H9 (cell line): ENCODE measurements around the gene RNU6-1. TPM values are rescaled to one million over a fixed set of nuclear protein-coding genes. Genes with fewer than 3 reads are reported as not detected.

Source experiments
- DNase-seq: peaks from one replicate; pipeline ENCODE4 v3.0.0-alpha.2; 2017
- H2AFZ ChIP-seq: one replicate; pipeline ENCODE4 v1.6.1; 2013; ENCODE audit warnings: mild to moderate bottlenecking, low read length, control low read depth, moderate library complexity
- H2AK5ac ChIP-seq: 2 replicates; pipeline ENCODE4 v1.6.1; 2013; ENCODE audit warnings: low read length, control low read depth, mixed read lengths; ENCODE audit not compliant: insufficient read length
- H2BK120ac ChIP-seq: one replicate; pipeline ENCODE4 v1.6.1; 2013; ENCODE audit warnings: low read depth, mild to moderate bottlenecking, low read length, control low read depth, inconsistent platforms; ENCODE audit not compliant: poor library complexity, severe bottlenecking
- H2BK12ac ChIP-seq: 2 replicates; pipeline ENCODE4 v1.6.1; 2013; ENCODE audit warnings: low read length, control low read depth, mixed read lengths, low read depth; ENCODE audit not compliant: insufficient read length
- H2BK15ac ChIP-seq: 2 replicates; pipeline ENCODE4 v1.6.1; 2013; ENCODE audit warnings: low read depth, low read length, control low read depth
- H2BK20ac ChIP-seq: one replicate; pipeline ENCODE4 v1.6.1; 2013; ENCODE audit warnings: low read depth, mild to moderate bottlenecking, low read length, control low read depth, inconsistent platforms; ENCODE audit not compliant: poor library complexity, severe bottlenecking
- H2BK5ac ChIP-seq: 2 replicates; pipeline ENCODE4 v1.6.1; 2013; ENCODE audit warnings: low read length, control low read depth, mixed read lengths; ENCODE audit not compliant: insufficient read length
- H3K14ac ChIP-seq: 2 replicates; pipeline ENCODE4 v1.6.1; 2013; ENCODE audit warnings: low read length, control low read depth; ENCODE audit not compliant: insufficient read depth
- H3K18ac ChIP-seq: 2 replicates; pipeline ENCODE4 v1.6.1; 2013; ENCODE audit warnings: low read depth, mild to moderate bottlenecking, mixed read lengths, low read length, control low read depth; ENCODE audit not compliant: insufficient read length
- H3K23ac ChIP-seq: 2 replicates; pipeline ENCODE4 v1.6.1; 2013; ENCODE audit warnings: low read length, control low read depth, mixed read lengths, low read depth; ENCODE audit not compliant: insufficient read length
- H3K23me2 ChIP-seq: 2 replicates; pipeline ENCODE4 v1.6.1; 2013; ENCODE audit warnings: low read depth, mild to moderate bottlenecking, mixed read lengths, low read length, control low read depth; ENCODE audit not compliant: insufficient read length, poor library complexity, severe bottlenecking
- H3K27ac ChIP-seq: 2 replicates; pipeline ENCODE4 v1.5.1; 2013; ENCODE audit warnings: low read length, control low read depth, mixed read lengths, low read depth; ENCODE audit not compliant: insufficient read length
- H3K27me3 ChIP-seq: 2 replicates; pipeline ENCODE4 v1.6.1; 2013; ENCODE audit warnings: low read length, control low read depth, inconsistent platforms; ENCODE audit not compliant: insufficient read depth
- H3K4ac ChIP-seq: 2 replicates; pipeline ENCODE4 v1.6.1; 2013; ENCODE audit warnings: low read depth, mild to moderate bottlenecking, control low read depth, inconsistent platforms, low read length, moderate library complexity
- H3K4me1 ChIP-seq: 2 replicates; pipeline ENCODE4 v1.6.1; 2013; ENCODE audit warnings: low read length, control low read depth, inconsistent platforms; ENCODE audit not compliant: insufficient read depth
- H3K4me2 ChIP-seq: 2 replicates; pipeline ENCODE4 v1.6.1; 2013; ENCODE audit warnings: low read length, control low read depth, mixed read lengths; ENCODE audit not compliant: insufficient read length, insufficient read depth
- H3K56ac ChIP-seq: 2 replicates; pipeline ENCODE4 v1.6.1; 2013; ENCODE audit warnings: low read depth, mild to moderate bottlenecking, mixed read lengths, low read length, control low read depth; ENCODE audit not compliant: insufficient read length
- H3K79me1 ChIP-seq: 2 replicates; pipeline ENCODE4 v1.6.1; 2013; ENCODE audit warnings: low read depth, mild to moderate bottlenecking, moderate library complexity, low read length, control low read depth, inconsistent platforms; ENCODE audit not compliant: insufficient read depth, poor library complexity, severe bottlenecking
- H3K79me2 ChIP-seq: 2 replicates; pipeline ENCODE4 v1.6.1; 2013; ENCODE audit warnings: low read length, control low read depth, inconsistent platforms; ENCODE audit not compliant: insufficient read depth
- H3K9ac ChIP-seq: 2 replicates; pipeline ENCODE4 v1.6.1; 2013; ENCODE audit warnings: low read length, control low read depth, mixed read lengths; ENCODE audit not compliant: insufficient read length; ENCODE audit errors: extremely low read depth
- H3K9me3 ChIP-seq: one replicate; pipeline ENCODE4 v1.6.1; 2013; ENCODE audit warnings: low read depth, low read length, inconsistent platforms; ENCODE audit not compliant: control insufficient read depth
- H3T11ph ChIP-seq: one replicate; pipeline ENCODE4 v1.6.1; 2013; ENCODE audit warnings: mild to moderate bottlenecking, low read length, control low read depth, inconsistent platforms
- H4K20me1 ChIP-seq: one replicate; pipeline ENCODE4 v1.6.1; 2013; ENCODE audit not compliant: control insufficient read depth, insufficient read length, insufficient read depth
- H4K5ac ChIP-seq: 2 replicates; pipeline ENCODE4 v1.6.1; 2013; ENCODE audit warnings: low read depth, mild to moderate bottlenecking, mixed read lengths, low read length, control low read depth; ENCODE audit not compliant: insufficient read length
- H4K8ac ChIP-seq: replicated peaks from 2 replicates; pipeline ENCODE4 v1.6.1; 2013; ENCODE audit warnings: low read length, control low read depth, mixed read lengths, low read depth; ENCODE audit not compliant: insufficient read length
- H4K91ac ChIP-seq: 2 replicates; pipeline ENCODE4 v1.6.1; 2013; ENCODE audit warnings: low read depth, mild to moderate bottlenecking, moderate library complexity, mixed read lengths, low read length, control low read depth; ENCODE audit not compliant: insufficient read length
- H3K27ac Mint-ChIP-seq, 3 experiments: 2 replicates in 2 of 3; 3 replicates in 1 of 3; pipeline ENCODE4 v1.8.0; 2020 to 2021; ENCODE audit warnings: mixed read lengths in 3 of 3, mild to moderate bottlenecking in 1 of 3, moderate library complexity in 1 of 3
- H3K27me3 Mint-ChIP-seq: 2 replicates; pipeline ENCODE4 v1.8.0; 2021; ENCODE audit warnings: low read depth, mild to moderate bottlenecking, moderate library complexity, mixed read lengths
- H3K36me3 Mint-ChIP-seq, 3 experiments: 2 replicates in 2 of 3; 3 replicates in 1 of 3; pipeline ENCODE4 v1.8.0; 2020 to 2021; ENCODE audit warnings: low read depth in 3 of 3, mixed read lengths in 3 of 3; ENCODE audit not compliant: insufficient read depth in 1 of 3
- H3K4me1 Mint-ChIP-seq, 2 experiments: 2 replicates each; pipeline ENCODE4 v1.8.0; 2020; ENCODE audit warnings: mixed read lengths in 2 of 2
- H3K4me3 Mint-ChIP-seq, 2 experiments: 2 replicates in 1 of 2; 3 replicates in 1 of 2; pipeline ENCODE4 v1.8.0; 2020 to 2021; ENCODE audit warnings: mild to moderate bottlenecking in 2 of 2, mixed read lengths in 2 of 2, moderate library complexity in 1 of 2
- H3K9me3 Mint-ChIP-seq, 2 experiments: 2 replicates in 1 of 2; 3 replicates in 1 of 2; pipeline ENCODE4 v1.8.0; 2020; ENCODE audit warnings: mild to moderate bottlenecking in 2 of 2, mixed read lengths in 2 of 2, moderate library complexity in 1 of 2
- CTCF ChIP-seq: fragments of 200-600 bp; sonication (generic); conservative IDR thresholded peaks from 3 replicates; pipeline ENCODE4 v1.8.0; 2021; ENCODE audit warnings: antibody characterized with exemption, mild to moderate bottlenecking
- WGBS: extraction: QIAGEN DNeasy Blood & Tissue Kit; methylation state at CpG from one replicate; pipeline ENCODE4 v1.1.7; 2013; ENCODE audit warnings: missing lambda C conversion rate, low lambda C conversion rate, mixed read lengths; ENCODE audit not compliant: insufficient read length; ENCODE audit errors: extremely low coverage; 5-methylcytosine and 5-hydroxymethylcytosine counted together
- total RNA-seq: library from RNA; stranded (reverse); gene quantifications from 2 replicates; pipeline ENCODE4 v1.2.1, GENCODE V29; 2021

The RNU6-1 gene
- total RNA-seq, 1 experiment from 2014 or later, result not detected

- Histone ChIP-seq H2BK5ac (no peak overlapping the region), H3K23me2 (peaks cover 16% of the 10 kb centered on the region), H2AK5ac (no peak overlapping the region), H2BK15ac (no peak overlapping the region), H4K91ac (no peak overlapping the region), H3K9me3 (no peaks in the 10 kb centered on the region), H2BK12ac (no peak overlapping the region), H3K4ac (no peak overlapping the region), H3K9ac (no peak overlapping the region), H3K79me1 (no peaks in the 10 kb centered on the region), H3K79me2 (no peaks in the 10 kb centered on the region), H3K56ac (no peak overlapping the region), H3K27ac (no peak overlapping the region), H4K8ac (no peak overlapping the region), H3K14ac (no peak overlapping the region), H4K5ac (no peak overlapping the region), H3K27me3 (peaks cover 92% of the 10 kb centered on the region), H3T11ph (no peak overlapping the region), H3K4me1 (peaks cover 7% of the 10 kb centered on the region; the same call in 1 of the 2 replicates), H4K20me1 (no peaks in the 10 kb centered on the region), H2BK120ac (no peak overlapping the region), H2BK20ac (no peak overlapping the region), H3K18ac (no peak overlapping the region), H2AFZ (no peak overlapping the region), H3K23ac (no peak overlapping the region), H3K4me2 (peak overlapping the region; percentile 77)
- TF ChIP-seq CTCF, result no peak
- H3K9me3 Mint-ChIP-seq, result peaks cover 3 to 4% of the 10 kb centered on the region in 2 experiments; a peak in 4 of 5 replicates
- H3K4me3 Mint-ChIP-seq, result peak overlapping the region; percentile 50 to 75
- H3K4me1 Mint-ChIP-seq, result peaks cover 41 to 57% of the 10 kb centered on the region in 2 experiments
- no CpG with 5 or more reads among the region's 32 CpGs for WGBS
- DNase-seq, result peak; percentile 74
- peaks cover 100% of the 10 kb centered on the region for H3K27me3 Mint-ChIP-seq
- H3K27ac Mint-ChIP-seq, result no peak overlapping the region
- no peaks in the 10 kb centered on the region; a peak in 2 of 7 replicates for H3K36me3 Mint-ChIP-seq
These were observed 6.7 kb downstream of the RNU6-1 start for GRCh38 chr15:67832897-67833709.
